GM04504 (cell line): Measurements from ENCODE around the gene MEAK7.

Experiments used
- DNase-seq: peaks from one replicate; pipeline ENCODE4 v3.0.0-alpha.2; 2012; ENCODE audit warnings: low read depth

MEAK7 gene

DNA sequence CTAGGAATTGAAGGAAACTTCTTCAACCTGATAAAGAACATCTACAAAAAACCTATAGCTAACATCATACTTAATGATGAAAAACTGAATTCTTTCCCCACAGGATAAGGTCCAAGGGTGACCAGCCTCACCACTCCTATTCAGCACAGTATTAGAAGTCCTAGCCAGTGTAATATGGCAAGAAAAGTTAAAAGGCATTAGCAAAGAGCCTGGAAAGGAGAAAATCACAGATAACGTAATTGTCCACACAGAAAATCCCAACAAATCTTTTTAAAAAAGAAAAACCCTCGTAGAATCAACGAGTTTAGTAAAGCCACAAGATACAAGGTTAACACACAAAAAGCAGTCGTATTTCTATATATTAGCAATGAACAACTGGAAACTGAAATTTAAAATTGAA is 37.8 kb downstream of the MEAK7 start:
- no peak for DNase-seq

DNA sequence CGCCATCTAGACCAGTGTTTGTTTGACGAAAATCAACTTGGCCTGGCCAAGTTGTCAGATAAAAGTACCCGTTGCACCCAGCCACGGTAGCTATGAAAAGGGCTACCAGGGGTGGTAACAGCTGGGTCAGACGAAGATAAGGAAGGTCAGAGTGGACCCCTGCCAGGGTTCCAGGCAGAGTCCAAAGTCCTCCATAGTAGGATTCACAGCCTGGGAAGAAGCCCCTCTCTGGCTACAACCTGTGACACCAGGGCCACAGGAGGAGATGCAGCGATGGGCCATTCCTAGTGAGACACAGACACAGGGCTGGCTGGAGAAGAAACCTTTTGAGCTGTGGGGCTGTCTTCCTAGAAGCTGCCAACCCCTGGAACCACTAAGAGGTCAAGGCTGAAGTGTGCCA is 39.3 kb downstream of the MEAK7 start:
- DNase-seq = no peak

DNA sequence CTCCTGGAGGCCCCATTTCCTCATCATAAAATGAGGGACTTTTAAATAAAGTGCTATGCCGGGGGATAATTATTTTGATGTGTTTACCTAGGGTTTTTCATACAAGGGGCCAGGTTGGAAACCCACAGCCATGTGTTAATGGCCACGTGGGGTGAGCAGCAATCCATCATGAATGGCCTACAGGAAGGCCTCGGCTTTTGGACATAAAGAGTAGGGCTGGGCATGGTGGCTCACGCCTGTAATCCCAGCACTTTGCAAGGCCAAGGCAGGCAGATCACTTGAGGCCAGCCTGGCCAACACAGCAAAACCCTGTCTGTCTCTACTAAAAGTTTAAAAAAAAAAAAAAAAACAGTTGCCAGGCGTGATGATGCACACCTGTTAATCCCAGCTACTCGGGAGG is 40.3 kb downstream of the MEAK7 start:
- no peak for DNase-seq

DNA sequence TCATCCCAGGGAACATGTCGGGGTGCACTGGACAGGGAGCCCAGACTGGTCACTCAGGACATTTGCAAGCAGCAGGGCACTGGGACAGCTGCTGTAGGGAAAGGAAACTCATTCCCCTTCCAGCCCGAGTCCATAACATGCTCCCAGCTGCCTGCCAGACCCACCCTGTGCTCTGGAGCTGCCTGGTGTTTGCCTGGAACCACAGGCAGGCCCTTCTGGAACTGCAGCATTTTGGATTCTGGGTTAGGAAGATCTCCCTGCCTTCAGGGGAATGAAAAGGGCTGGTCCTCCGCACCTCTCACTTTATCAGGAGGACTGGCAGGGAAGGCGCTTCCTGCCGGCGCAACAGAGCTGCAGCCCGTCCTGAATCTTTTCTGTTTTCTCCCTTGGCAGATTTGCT is 41.2 kb downstream of the MEAK7 start:
- no peak for DNase-seq

DNA sequence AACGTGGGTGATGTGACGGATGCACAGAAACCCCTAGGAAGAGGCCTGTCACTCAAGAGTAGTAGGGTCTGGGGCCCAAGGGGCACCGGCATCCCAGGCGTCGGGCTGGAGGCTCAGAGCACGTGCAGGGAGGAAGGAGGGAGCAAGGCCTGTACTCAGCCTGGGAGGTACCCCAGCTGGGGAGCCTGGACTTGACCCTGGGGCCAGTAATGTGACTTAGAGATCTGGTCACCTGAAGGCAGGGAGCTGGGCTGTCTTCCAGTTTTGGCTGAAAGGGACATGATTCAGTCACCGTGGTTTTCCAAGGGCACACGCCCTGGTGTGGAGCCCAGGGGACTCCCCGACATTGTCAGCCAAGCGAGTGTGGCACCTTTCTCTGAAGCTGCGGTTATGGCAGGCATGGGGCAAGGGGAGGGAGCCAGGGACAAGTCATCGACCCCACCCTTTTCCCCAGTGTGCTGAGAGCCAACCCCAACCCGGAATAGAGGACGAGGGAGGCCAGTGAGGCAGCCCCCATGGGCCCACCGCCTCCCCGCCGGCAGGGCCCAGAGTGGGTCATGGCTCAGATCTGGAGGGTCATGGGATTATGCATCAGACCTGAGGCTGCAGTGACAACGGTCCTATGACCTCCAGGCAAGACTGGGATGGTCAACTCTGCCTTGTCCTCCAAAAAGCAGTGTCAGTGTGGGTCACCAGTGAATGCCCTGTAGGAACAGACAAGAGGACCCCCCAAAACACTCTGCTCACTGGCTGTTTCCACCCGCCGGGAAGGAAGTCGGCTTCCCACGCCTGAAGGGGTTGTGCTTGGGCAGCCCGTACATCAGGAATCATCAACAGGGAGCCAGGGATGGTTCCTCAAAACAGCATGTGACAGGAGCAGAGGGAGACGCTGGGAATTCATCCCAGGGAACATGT is 41.9 kb downstream of the MEAK7 start:
- DNase-seq = no peak

DNA sequence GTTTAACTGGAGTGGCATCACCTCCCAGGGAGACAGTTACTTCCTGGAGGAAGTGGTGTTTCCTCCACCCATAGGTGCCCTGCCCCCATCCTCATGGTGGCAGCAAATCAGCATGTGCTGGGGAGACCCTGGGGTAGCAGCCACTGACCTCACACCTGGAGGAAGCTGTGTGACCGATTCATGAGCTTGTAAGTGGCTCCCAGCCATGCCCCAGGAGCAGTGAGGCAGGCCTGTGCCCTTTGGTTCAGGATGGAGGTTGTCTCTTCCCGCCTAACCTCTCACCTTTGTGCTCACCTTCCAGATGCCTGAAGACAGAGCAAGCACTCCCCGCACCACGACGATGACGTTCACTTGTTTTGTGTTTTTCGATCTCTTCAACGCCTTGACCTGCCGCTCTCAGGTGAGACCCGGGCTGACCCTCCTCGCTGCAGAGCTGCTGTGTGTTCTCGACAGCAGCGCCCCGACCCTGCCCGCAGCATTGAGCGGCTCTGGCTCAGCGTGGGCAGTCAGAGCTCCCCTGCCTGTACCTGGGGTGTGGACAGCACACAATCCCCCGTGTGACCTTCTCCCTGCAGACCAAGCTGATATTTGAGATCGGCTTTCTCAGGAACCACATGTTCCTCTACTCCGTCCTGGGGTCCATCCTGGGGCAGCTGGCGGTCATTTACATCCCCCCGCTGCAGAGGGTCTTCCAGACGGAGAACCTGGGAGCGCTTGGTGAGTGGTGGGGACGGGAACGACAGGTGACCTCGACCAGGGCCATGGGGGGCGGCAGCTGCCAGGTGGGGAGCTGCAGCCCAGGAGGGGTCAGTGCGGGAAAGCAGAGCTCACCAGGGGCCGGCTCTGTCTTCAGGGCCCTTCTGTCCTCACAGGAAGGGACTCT is 42.8 kb downstream of the MEAK7 start:
- no peak for DNase-seq

DNA sequence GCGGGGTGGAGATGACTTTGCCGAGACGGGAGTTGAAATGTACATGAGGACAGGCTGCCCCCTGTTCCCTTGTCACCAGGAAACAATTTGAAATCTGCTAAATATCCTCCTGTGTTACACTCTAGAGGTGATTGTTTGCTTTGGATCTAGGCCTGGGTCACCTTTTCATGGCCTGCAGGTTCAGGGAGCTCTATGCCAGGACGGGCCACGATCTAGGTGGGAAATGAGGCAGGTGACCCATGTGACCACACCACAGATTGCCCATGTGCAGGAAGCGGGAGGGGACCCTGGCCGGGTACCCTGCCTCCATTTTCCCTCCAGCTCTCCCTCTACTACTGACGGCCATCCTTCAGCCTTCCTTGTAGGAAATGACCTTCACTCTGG is 43.4 kb downstream of the MEAK7 start:
- no peak for DNase-seq

DNA sequence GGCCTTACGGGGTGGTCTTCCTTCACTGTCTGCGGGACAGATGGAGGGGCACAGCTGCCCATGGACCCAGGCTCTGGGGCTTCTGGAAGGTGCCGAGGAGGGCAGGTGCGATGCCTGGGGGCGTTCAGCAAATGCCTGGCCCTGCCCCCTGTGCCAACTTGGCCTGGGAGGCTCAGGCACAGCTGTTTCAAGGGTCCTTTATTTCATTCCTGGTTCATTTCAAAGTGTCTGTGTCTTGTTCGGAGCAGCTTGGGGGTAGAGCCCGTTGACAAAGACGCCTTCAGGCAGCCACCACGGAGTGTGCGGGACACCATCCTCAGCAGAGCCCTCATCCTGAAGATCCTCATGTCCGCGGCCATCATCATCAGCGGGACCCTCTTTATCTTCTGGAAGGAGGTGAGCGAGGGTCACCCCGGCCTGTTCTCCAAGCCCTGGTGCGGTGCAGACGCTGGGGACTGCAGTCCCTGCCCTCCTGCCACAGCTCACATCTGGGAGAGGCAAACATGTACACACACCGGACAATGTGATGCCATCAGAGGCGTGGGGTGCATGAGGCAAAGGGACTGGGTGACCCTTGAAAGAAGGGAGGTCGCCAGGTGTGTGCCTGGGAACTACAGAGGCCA is 43.9 kb downstream of the MEAK7 start:
- no peak for DNase-seq

DNA sequence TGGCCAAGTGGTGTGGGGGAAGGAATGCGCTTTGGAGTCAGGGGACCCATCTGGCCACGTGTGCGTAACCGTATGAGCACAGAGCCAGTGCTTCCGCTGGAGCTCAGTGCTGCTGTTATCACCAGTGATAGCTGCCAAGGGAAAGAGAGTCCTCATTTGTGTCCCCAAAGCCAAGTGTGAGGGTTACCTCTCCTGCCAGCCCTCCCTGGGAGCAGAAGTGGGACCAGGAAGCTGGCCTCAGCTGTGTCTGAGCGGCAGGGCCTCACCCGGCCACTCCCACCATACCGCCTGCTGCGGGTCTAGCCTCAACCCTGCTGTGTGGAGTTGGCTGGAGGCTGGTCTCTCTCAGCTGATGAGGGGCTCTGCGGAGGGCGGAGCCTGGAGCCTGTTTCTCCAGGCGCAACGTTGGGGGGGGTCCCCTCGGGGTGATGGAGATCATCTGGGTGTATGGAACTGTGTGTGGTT is 44.5 kb downstream of the MEAK7 start:
- no peak for DNase-seq

DNA sequence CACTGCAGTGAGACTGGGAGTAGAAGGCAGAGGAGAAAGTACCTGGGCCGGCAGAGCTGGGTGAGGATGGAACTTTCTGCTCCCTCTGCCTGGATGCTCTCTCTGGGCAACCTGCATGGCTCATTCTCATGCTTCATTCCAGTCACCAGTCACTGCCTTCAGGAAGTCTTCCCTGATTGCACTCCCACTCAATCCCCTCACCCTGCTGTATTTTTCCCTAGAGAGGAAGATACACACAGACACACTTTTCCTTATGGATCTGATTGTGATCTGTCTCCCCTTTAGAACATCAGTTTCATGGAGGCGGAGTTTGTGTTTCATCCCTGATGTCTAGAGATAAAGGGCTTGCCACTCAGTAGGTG is 44.9 kb downstream of the MEAK7 start:
- DNase-seq = no peak

DNA sequence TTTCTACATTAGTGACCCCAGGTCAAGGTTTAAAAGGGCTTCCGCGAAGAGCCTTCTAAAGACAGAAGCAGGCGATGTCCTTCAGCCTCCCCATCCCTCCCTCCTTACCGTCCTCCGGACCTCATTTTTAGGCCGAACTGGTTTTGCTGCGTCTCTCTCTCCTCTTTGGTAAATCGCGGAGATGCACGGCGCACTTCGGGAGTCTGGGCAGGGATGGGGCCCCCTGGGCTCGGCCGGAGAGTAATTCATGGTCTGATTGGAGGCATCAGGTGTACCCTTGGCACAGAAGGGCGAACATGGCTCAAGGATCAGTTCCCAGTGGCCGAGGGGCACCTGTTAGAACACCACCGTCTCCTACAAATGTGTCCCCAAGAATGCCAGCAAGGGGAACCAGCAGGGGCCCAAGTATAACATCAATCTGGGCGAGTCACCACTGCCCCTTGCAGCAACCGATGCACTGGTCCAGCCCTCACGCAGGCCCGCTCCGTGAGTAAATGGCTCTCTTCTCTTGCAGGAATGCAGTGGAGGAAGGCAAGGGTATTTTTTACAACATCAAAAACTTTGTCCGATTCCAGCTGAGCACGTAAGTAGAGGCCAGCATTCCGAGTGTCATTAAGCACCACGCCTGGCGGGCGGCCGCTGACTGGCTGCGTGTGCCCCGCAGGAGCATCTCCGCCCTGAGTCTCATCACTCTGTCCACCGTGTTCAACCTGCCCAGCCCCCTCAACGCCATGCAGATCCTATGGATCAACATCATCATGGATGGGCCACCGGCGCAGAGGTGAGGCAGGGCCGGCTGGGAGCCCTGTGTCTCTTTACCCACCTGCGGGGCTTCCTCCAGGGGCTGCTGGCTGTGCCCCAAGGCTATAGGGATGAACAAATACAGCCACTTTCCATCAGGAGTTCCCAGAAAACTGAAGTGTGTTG is 45.6 kb downstream of the MEAK7 start:
- DNase-seq = no peak

DNA sequence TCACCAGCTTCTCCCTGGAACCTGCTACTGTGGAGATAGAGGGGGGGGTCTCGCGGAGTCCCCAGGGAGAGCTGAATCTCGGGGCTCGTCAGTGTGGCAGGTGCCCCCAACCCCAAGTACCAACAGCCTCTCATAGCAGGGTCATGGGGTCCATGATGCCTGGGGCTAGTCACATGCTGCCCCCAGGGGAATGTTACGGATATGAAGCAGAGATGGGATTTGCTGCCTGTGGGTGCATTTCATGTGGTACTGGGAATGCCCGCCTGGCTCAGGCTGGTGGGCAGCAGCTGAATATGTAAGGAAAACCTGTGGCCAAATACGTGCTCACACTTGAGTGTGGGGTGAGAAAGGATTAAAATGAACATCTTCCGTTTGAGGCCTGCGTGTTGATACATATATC is 49.4 kb downstream of the MEAK7 start:
- no peak for DNase-seq
